ENCODE measurements around the gene SMG6.

SMG6 gene

DNA sequence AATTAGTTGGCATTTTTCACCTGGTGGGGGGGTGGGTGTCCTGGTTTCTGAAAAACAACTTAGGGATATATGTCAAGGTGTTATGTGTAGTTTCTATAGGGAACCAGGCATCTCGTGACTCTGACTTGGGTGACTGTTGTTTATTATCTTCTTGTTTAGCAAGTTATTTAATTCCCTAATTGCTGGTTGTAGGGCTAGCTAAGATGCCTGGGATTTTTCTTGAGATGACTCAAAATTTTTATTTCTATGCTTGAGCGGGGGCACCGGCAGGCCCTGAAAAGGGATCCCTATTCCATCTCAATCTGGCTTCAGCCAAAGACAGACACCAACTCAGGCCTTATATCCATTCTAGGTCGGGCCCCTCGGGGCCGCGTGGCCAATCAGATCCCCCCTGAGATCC is 270.4 kb downstream of the SMG6 start:
- DNase-seq (ENCODE audit: low read depth in 1 of 2, low spot score in 1 of 2): no peak

DNA sequence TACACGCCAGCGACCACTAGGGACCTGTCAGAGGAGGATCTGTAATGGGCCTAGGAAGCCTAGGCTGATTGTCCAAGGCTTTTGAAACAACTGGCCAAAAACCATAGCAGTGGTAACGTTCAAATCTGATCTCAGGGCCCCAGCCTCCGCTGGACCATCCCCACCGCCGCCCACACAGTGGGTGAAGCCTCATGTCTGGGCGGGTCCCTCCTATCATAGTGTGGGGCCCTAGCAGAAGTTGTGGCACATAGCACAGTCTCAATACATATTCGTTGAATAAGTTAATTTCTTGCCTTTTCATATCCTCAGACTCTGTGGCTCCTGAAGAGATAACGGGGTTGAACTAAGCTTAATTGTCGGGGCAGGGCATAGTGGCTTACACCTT is 272.8 kb downstream of the SMG6 start:
- DNase-seq (ENCODE audit: low read depth in 1 of 2, low spot score in 1 of 2): no peak

DNA sequence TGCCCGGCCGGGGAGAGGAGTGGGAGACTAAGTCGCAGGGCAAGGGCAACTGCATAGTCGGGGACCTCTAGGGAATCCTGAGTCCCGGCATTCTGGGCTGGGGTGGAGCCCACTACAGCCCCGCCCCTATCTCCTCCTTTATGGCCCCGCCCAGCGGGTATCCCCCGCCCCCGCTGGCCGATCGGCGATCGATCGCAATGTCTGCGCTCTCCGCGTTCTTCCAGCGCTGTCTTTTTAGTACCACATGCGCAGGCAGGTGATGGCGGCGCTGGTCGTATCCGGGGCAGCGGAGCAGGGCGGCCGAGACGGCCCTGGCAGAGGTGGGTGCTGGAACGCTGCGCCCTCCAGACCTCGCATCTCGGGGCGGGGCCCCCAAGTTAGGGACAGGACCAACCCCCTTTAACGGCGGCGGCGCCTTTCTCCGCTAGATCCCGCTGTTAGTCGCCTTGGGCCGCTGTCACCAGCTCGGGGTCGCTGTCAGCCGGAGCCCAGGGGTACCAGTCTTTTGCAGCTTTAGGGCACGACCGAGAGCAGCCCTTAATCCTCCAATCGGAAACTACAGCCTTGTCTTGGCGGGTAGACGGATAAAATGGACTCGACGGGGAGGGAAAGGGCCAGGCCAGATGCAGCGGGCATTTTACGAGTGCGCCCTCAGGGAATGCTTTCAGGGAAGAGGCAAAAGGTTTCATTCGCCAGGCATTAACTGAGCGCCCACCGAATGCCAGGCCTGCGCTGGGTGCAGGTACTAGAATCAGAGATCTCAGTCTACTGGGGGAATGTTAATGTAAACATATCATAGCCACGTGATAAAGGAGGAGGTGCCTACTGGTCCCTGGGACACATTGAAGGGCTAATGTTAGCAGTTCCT is 273.4 kb downstream of the SMG6 start, which contains the start of gene DPH1:
Gene DPH1 (plus strand): TSS at position 243 of the 868 bp plus-strand sequence. CDS start 17 bp downstream, at position 260.
- DNase-seq (ENCODE audit: low read depth in 1 of 2, low spot score in 1 of 2): peak; percentile 67 to 80

DNA sequence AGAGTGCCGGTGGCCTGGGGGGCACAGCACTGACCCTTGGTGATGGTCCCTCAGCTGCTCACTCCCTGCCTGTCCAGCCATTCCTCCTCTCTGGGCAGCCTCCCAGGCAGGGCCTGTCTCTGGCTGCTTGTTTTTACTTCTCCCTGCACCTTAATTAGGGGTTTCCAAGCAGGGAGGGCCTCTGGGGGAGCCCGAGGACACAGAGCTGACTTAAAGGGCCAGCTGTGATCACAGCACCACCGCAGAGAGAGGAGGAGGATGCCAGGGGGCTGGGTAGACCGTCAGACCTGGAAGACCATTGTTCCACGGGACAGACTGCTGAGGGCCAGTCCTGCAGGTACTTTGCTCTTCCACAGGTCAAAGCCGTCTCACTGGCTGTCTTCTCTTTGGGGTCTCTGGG is 274.8 kb downstream of the SMG6 start:
- no peak for DNase-seq (ENCODE audit: low read depth in 1 of 2, low spot score in 1 of 2)

DNA sequence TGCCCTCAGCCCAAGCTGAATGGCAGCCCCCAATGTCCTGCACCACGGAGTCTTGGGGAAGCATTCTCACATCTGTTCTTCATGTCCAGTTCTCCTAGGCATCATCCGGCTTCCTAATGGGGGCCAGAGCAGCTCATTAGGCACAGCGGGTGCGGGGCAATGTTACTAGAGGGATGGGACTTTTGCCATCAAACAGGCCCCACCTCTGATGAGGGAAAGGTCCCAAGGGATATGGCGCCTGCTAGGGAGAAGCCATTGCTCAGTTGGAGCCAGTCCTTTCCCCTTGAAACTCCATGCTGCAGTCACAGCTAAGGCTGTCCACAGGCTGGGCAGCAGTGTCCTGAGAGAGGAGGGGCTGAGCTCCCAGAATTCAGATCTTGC is 275.4 kb downstream of the SMG6 start:
- DNase-seq (ENCODE audit: low read depth in 1 of 2, low spot score in 1 of 2): no peak

DNA sequence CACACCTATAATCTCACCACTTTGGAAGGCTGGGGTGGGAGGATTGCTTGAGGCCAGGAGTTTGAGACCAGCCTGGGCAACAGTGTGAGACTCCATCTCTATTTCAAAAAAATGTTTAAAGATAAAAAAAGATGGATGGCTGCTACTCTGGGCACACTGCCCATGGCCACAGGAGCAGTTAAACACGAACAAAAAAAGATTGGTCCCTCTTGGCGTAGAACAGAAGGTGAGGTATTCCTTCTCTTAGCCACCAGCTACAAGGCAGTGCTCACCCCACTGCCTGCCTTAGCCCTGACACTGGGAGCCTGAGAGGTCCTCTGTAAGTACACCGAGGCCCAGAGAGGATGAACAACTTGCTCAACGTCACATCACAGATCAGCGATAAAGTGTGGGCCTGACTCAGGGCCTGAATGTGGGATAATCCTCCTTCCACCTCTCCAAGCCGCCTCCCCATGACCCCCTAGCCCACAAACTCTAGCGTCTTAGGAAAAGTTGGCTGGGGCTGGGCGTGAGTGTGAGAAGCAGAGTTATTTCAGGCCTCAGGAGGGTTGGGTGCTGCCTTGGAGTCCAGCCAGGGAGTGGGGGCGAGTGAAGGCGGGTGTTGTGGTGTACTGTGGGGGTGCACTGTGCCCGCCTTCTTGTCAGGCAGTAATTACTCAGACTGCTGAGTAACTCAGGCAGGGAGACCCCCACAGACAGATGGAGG is 275.9 kb downstream of the SMG6 start:
- no peak for DNase-seq (ENCODE audit: low read depth in 1 of 2, low spot score in 1 of 2)

DNA sequence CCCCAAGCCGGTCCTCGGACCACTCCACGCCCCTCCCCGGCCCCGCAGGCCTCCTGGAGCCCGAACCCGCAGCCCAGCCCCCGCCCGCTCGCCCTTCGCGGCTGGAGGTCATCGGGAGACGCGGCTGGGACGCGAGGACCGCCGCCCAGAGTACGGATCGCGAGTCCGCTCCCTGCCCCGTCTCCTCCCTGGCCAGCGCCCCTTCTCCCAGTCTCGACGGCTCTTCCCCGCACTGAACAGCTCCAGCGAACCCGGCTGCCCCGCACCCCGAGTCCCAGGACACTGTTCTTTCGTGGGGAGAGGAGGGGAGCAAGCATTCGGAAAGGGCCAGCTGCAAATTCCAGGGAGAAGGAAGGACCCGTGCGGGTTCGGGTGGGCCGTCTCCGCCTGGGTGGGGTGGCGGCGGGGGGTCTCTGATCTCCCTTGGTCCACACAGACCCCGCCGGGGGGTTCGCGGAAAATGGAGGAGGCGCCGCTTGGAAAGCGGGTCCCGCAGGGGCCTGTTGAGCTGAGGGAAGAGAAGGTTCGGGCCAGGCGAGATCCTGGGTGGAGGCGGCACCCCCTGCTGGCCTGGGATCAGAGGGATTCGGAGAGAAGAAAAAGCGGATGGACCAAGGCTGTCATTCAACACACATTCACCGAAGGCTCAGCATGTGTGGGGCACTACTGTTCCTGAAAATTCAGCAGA is 277.8 kb downstream of the SMG6 start:
- no peak for DNase-seq (ENCODE audit: low read depth in 1 of 2, low spot score in 1 of 2)

DNA sequence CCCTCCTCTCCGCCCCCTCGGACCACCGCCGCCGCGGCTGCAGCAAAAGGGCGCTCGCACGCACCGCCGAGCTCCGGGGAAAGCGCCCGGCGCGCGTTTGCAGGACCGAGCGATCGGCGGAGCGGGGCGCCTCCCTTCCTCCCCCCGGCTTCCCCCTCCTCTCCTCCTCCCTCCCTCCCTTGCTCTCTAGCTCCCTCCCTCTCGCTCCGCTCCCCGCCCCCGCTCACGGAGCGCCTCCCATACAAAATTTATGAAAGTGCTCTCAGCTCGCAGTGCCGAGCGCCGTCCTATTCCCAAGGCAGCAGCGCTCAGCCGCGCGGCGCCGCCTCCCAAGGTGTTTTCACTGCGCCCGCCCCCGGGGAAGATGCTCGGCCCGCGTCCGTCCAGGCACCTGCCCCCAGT is 278.4 kb downstream of the SMG6 start, which contains the start of gene RTN4RL1:
Gene RTN4RL1 (minus strand): TSS at position 115 of the 402 bp plus-strand sequence. CDS start 469 bp downstream, outside the sequence.
- DNase-seq (ENCODE audit: low read depth in 1 of 2, low spot score in 1 of 2): peak; percentile 60 to 65

DNA sequence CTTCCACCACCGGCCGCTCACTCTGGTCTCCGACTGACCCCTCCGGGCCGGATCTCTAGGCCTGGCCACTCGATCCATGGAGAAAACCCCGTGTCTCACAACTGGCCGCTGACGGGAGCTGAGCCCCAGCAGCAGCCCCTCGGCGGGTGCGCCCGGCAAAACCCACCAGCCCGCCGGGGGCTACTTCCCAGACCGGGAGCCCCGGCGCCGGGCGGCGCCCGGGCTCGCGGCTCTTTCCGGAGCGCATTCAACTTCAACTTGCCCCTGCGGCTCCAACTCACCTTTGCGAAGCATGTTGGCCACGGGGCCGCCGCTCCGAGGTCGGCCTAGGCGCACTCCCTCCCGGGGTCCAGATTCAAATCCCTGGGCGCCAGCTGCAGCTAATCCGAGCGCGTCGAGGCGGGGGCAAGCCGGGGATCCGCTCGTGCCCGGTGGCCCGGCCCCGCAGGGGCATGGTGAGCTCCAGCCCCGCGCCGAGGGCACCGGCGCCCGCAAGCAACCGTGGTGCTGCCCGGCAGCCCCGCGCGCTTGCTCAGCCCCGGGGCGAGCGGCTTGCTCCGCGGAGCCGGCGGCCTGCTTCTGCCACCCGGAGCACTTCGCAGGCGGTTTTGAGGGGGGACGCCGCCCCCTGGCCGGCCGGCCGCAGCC is 278.9 kb downstream of the SMG6 start:
- no peak for DNase-seq (ENCODE audit: low read depth in 1 of 2, low spot score in 1 of 2)

DNA sequence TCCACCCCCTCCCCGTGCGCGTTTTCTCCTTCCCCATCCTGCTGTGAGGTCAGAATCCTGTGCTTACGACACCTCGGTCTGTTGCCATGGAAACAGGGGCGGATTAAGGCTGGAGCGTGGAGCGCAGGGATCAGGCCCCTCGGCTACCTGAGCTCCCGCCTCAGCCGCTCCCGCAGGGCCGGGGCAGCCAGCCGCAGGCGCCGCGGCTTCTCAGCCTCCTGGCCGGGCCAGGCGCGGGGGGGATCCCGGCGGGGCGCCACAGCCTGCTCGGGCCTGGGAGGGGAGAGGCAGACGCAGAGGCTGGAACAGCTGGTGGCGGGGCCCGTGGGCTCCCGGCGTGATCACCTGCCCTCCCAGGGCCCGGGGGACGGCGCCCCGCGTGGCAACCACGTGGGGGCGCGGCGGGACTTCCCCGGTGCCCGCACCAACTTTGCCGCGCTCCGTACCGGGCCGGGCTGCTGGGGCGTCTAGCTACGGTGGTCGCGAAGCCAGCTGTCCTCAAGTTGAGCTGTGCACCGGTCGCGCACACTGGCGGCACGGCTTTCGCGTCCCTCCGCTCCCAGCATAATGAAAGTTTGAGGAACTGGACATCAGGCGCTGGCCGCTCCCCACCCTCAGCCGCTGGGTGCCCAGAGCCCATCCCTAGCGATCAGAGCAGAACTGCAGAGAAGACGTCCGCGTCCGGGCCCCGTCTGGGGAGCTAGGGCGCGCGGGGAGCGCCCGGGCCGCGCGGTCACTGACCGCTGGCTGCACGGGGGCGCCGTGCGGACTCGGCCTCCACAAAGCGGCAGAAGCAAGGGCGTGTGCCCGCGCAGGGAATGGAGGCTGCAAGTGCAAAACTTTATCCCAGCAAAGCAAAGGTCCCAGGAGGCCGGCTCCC is 279.7 kb downstream of the SMG6 start:
- DNase-seq (ENCODE audit: low read depth in 1 of 2, low spot score in 1 of 2): no peak

DNA sequence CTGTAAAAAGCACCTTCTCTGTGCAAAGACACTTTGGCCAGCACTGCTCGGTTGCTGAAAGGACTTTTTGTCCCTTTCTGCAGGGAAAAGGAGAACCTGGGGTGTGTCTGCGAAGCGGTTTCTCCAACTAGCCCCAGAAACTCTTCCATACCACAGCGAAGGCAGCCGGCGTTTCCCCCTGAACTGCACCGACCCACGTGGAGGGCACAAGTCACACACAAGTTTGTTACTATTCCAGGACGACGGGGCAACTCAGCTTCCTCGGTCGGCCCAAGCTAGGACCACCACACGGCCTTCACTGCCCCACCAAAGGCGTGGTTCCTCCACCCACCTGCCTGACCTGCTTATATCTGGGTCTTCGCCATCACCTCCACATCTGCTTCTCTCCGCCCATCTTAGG is 280.3 kb downstream of the SMG6 start:
- DNase-seq (ENCODE audit: low read depth in 1 of 2, low spot score in 1 of 2): no peak

DNA sequence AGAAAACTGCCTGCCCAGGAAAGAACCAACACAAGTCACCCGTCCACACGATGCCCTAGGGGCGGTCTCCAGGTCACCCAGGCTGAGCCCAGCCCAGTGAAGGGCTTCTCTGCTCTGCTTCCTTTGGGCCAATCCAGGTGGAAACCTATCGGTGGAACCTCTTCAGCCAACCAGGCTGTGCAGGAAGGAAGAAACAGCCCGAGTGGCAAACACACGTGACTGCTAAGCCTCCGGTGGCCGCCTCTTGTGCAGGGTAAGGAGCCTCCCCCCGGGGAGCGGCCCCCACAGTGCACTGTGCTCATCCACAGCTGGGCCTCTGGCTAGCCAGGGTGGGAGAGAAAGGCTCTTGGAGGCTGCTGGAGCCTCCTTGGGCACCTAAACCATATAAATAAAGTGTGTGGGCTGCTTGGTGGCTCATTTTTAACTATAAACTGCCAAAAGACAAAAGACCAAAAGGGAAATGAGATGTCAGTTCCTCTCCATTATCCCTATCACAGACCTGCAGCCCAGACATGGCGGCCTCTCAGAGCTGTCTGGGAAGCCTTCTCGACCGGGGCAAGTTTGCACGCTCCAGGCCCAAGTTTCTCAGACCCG is 280.8 kb downstream of the SMG6 start:
- no peak for DNase-seq (ENCODE audit: low read depth in 1 of 2, low spot score in 1 of 2)

DNA sequence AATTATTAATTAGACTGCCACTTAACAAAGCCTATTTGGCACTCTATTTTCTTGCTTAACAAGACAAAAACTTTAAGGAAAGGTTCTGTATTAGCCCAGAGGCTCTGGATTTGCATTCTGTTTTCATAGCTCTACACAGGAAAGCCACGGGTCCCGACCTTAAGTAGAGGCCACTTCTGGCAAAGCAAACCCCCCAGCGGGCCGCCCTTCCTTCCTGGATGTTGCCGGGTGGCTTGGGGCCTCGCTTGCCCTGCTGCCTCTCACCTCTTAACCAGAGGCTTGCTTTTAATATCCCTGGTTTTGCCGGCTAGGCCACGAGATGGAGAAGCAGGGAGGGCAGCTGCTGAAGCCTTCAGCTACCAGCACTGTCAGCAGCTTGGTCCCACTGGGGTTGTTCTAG is 282.9 kb downstream of the SMG6 start:
- no peak for DNase-seq (ENCODE audit: low read depth in 1 of 2, low spot score in 1 of 2)

DNA sequence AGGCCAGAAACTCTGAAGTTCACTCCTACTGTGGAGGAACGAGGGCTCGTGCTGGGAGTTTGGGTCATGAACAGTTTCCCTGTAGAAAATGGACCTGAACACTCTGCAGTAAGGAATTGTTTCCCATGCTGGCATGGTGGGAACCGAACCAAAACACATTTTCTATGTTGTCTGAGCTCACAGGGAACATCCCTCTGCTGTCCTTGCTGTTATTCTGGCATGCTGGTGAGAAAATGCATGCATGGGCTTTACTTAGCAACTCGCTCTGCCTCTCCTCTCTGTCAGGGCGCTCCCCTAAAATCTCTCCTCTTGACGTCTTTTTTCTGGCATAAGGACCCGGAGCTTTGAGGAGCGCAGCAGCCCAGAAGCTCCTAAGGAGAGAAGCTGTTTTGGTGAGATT is 283.9 kb downstream of the SMG6 start:
- DNase-seq (ENCODE audit: low read depth in 1 of 2, low spot score in 1 of 2): no peak

DNA sequence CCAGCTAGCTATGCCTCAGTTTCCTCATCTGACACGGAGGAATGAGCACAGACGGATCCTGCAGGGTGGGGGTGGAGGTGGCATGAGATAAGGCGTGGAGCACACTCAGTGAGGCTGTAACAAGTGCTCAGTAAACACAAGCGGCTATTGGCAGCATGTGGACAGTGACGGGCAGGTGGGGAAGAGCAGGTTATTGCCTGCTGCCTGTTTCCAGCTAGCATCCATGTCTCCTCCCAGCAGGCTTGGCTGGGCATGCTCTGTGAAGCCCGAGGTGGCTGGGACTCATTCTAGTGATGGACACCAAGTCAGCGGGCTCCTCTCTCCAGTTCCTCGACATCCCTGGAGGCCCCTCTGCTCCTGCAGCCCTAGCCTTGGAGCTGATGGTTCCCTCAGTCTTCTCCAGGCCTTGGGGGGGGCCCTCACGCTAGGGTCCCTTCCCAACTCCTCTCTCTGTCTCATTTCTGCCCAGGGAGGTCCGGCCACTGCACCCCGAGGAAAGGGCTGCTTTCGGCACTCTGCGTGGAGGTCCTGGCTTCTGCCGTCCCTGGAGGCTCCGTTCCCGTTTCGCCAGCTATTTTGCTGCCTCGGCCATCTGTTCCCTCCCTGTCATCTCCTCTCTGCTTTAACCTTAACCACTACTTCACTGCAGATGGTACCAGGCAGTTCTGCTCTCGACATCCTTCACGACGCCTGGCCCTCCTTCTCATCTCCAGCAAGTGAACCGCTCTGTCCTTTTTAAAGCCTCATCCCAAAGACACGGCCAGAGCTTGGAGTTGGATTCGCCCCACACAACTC is 284.7 kb downstream of the SMG6 start:
- DNase-seq (ENCODE audit: low read depth in 1 of 2, low spot score in 1 of 2): no peak

DNA sequence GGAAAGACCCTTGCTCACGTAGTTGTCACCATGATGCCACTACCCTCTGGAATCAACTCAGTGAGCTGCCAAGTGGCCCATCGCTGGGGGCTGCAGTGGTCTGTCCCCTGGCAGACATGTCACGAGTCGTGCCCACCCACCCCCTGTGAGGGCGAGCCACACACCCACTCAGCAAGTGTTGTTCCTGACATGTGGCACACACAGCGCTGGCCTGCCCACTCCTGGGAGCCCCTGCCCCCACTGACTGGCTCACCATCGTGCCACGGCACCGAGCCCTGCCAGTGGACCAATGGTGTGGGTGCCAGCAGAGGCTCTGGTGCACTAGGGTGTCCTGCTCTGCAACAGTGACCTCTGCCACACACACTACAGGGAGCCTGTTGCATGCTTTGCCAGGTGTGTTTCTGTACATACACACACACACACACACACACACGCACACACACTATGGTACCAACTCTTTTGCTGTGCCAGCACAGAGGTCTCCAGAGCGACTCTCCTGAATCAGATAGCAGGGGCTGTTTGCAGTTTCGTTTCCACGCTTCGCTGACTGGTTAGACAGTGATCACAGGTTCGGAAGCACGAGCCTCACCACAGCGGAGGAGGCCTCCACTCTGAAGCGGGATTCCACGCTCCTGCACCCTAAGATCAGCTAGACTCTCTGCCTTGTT is 286.2 kb downstream of the SMG6 start:
- DNase-seq (ENCODE audit: low read depth in 1 of 2, low spot score in 1 of 2): no peak

DNA sequence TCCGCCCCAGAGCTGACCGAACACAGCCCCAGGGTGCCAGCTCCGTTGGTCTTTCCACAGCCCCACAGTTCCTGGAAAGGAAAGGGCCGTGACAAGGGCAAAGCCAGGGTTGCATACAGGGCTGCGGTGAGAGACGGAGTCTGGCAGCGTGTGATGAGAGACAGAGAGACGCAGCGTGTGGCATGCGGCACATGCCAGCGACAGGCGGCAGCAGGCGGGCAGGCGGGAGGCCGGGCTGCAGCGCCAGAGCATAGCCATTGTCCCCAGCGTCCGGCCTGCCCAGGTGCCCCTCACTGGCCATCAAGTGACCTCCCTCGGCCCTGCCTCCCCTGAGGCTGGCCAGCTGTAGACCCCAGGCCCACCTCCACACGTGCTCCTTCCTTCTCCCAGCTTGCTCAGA is 287.1 kb downstream of the SMG6 start:
- DNase-seq (ENCODE audit: low read depth in 1 of 2, low spot score in 1 of 2): no peak

DNA sequence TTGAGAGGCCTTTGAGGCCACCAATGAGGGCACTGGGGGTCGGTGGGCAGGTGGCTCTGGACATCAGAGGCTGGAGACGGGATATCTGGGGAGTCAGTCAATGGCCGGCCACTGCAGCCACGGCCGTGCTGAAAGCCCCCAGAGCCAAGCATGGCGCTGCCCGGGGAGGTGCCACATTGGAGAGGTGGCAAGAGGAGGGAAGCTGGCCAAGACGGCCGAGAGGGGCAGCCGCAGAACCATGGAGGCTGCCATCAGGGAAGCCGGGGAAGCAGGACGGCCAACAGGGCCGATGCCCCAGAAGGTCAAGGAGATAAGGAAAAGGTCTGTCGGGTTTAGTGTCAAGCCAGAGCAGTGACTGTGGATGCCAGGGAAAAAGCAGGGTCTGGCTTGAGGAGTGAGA is 288.3 kb downstream of the SMG6 start:
- no peak for DNase-seq (ENCODE audit: low read depth in 1 of 2, low spot score in 1 of 2)

DNA sequence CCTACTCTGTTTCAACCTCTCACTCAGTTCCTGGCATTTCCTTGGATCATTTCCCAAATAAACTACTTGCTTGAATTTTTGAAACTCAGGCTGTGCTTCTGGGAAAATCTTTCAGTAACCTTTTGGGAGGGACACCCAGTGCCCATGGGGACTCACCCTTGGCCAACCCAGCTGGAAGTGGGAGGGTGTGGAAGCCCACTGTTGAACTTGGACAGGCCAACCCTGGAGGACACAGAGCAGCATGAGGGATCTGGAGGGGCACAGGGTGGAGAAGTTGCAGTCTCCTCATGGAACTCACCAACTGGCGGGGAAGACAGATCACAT is 289.6 kb downstream of the SMG6 start:
- DNase-seq (ENCODE audit: low read depth in 1 of 2, low spot score in 1 of 2): no peak

Measured in activated T-helper 1 cell treated with anti-CD3 and anti-CD28 coated beads, Interleukin-2, amount 50 U/mL, for 16 hours (primary cell).